ENCODE measurements around the gene SKAP1.
"Not testable (repeated sequence)": the region's sequence is repeated elsewhere in the genome, so short reads cannot be mapped to it uniquely, and the experiment has no call there.

Gene SKAP1

GRCh38 chr17:48368352-48368908, 61.6 kb downstream of the SKAP1 start:
- peak; percentile 35 for DNase-seq

- DNase-seq: no peak
These were observed 66.9 kb downstream of the SKAP1 start for GRCh38 chr17:48363161-48363560.

DNA sequence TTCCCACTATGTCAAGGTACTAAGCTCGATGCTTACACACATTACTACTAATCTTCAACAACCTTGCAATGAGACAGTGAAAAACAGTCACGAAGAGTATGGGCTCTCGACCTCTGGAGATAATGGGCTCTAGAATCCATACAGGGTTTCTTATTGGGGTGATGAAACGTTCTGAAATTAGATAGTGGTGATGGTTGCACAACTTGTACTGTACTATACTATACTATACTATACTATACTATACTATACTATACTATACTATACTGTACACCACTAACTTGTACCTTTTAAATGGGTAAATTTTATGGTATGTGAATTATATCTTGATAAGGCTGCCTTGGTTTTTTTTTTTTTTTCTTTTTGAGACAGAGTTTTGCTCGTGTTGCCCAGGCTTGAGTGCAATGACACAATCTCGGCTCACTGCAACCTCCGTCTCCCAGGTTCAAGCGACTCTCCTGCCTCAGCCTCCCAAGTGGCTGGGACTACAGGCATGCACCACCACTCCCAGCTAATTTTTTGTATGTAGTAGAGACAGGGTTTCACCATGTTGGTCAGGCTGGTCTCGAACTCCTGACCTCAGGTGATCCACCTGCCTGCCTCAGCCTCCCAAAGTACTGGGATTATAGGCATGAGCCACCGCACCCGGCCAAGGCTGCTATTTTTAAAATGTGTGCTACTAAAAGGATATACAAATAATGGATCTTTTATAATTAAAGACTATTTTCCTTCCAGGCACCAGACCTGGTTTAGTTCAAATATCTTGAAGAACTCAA, 69.0 kb downstream of the SKAP1 start:
- DNase-seq: not testable (repeated sequence)

DNA sequence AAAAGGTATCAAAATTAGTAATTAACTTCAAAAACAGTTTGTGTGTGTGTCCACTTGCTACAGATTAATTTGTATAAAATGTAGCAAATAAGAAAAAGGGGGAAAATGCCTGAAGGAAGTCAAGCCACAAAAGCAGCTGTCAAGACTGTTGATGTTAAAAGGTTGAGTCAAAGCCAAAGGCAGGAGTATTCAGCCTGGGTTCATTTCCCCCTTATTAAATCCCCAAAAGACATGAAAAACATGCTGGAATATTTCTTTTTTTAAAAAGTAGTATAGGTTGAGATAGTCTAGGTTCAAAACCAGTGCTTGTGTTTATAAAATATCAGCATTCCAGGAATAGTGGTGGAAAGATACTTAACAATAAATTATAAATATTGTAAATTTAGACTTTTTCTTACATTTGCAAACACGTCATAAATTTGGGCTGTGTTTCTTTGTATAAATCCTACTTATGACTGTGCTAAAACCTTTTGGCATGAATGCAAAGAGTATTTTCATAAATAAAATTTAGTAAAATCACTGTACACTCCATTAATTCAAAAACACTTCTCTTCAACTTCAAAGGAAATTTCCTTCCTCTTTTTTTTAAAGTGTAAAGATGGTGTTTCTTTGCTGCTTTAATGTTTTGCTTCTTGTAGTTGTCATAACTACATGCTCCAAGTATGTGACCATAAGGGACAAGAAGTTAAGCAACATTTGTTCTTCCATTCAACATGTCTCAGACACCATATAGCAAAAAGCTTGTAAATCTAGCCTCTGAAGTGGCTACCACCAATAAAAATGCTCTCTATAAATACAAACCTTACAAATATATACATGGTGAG, 72.0 kb downstream of the SKAP1 start:
- DNase-seq: no peak

GRCh38 chr17:48356866-48357265, 73.1 kb downstream of the SKAP1 start:
- DNase-seq: no peak

GRCh38 chr17:48352630-48353029, 77.4 kb downstream of the SKAP1 start:
- DNase-seq: no peak

DNA sequence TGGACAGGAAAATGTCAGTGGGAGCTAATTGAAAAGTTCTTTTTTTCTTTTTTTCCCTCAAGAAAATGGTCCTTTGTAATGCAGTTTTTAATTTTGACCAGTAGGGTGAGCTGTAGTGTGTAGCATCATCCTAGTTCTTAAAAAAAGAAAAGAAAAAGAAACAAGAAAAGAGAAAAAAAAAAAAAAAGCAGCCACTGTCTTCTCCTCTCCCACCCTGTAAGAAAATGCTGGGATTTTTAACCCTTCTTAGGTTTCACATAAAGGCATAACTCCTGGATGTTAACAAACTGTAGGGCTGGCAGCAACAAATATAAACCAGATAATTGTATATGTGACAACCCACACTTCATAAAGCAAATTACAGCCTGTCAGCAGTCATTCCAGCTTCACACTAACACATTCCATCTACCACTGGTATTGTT, 78.1 kb downstream of the SKAP1 start:
- DNase-seq: peak; percentile 77

DNA sequence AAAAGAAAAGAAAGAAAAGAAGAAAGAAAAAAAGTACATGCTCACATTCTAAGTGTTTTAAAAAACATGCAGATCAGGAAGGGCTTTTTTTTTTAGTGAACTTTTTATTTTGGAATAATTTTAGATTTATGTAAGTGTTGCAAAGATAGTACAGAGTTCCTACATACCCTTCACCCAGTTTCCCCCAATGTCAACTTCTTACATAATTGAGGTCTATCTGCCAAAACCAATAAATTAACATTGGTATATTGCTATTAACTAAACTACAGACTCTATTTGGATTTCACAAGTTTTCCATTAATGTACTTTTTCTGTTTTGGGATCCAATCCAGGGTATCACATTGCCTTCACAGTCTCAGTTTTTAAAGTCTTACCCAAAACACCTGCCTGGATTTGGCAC, 81.7 kb downstream of the SKAP1 start:
- DNase-seq: no peak

DNA sequence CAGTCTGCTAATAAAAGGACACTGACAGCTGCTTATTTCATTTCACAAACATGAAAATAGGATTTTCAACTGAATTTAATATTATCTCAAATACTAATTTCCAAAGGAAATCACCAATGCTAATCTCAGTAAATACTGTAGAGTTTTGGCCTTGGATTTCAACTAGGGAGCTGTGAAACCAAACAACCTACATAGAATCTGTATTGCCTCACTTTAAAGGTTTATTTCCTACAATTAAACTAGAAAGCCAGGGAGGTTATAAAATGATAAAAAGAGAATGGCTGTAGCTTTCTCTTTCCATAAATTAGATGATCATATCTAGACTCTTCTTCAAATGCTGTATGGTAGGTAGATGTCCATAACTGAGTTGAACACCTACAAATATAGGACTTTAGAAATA, 82.8 kb downstream of the SKAP1 start:
- no peak for DNase-seq

DNA sequence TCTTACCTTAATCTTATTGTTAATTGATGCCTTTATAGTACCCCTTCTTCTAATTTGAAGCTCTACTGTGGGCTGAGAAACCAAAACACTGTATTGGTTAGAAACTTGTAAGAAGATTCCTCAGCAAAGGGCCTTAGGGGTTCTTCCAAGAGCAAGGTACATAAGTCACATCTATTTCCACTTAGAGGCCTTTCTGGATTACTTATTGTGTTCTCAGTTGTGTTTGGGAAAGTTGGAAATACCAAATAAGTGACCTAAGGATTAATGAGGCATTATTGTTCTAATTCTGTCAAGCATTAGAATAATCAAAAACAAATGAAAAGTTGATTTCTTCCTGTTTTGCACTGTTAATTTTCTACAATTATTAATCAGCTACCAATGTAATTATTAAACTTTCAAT, 85.8 kb downstream of the SKAP1 start:
- no peak for DNase-seq

DNA sequence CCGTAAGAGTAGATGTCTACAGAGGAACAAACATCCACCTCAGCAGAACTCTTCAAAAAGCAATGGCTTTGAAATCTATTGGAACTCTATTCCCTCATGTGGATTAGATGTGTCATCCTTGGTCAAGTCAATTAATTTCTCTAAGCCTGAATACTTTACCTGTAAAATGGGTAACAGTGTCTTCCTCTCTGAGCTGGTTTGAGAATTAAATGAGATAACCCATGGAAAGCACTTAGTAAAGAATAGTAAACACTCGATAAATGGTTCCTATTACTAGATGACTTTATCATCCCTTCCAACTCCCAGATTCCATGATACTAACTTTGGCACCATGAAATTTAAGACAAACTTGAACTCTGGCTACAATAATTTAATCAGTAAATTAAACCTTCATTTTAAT, 89.1 kb downstream of the SKAP1 start:
- DNase-seq: no peak

DNA sequence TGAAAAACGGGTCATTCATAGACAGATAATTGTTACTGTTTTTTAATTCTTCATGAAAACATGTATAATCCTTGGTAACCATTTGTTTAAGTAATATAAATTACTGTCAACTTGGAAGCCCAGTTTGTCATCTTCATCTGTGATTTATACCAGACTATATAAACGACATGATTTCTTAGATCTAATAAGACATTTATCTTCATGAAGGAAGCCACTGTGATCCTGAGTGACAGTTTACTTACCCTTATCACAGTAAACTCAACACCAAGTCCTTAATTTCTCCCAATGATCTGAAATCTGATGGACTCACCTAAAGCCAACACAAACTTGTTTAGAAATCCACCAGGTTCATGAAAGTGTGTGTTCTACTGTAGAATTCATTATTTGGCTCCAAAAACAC, 91.3 kb downstream of the SKAP1 start:
- DNase-seq: no peak

- DNase-seq: not testable (repeated sequence)
These were observed 92.1 kb downstream of the SKAP1 start for GRCh38 chr17:48337903-48338302.

GRCh38 chr17:48336986-48337385, 93.0 kb downstream of the SKAP1 start:
- no peak for DNase-seq

- peak; percentile 80 for DNase-seq
These were observed 94.0 kb downstream of the SKAP1 start for GRCh38 chr17:48335858-48336500.

DNA sequence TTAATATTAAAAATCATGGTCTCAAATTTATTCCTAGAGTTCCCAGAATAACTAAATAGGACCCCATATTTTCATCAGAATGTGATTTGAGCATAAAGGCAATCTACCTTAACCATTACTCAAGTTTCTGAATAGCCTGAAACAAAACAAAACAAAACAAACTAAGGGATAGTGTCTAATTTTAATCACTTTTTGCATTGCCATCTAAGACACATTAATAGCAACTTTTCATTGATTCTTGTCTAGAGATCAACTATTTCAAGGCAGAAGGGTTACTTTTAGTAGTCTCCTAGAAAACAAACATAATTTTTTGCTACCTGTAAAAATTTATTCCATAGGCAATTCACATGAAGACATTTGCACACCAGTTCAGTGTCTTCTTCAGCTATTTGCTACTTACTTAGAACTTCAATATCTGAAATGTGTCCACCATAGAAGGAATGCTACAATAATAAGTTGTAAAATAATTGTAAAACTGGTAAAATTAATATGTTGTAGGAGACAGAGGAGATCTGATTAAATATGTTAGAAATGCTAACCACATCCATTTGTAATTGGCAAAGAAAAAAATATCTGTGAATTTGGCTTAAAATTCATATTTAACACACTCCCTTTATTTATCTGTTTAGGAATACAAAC, 94.7 kb downstream of the SKAP1 start:
- no peak for DNase-seq

DNA sequence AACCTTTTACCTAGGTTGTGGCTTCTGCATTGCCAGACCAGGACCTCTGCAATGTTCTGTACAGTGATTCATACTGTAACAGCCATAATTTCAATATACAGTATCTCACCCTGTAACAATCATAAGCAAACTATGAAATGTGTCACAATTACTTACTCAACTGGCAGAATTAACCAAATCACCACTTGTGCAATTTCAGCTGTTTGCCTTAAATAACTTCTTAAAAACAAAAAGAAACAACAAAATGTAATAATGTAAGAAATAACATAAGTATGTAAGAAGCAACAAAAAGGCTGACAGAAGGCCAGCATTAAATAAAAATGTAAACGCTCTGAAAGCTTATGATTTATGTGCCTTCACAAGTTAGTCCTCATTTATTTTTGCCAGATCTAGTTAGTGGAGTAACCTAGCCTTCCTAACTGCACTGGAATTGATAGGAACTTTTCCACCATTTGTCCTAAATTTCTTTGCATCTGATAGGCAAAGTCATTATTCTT, 96.9 kb downstream of the SKAP1 start:
- DNase-seq: no peak

DNA sequence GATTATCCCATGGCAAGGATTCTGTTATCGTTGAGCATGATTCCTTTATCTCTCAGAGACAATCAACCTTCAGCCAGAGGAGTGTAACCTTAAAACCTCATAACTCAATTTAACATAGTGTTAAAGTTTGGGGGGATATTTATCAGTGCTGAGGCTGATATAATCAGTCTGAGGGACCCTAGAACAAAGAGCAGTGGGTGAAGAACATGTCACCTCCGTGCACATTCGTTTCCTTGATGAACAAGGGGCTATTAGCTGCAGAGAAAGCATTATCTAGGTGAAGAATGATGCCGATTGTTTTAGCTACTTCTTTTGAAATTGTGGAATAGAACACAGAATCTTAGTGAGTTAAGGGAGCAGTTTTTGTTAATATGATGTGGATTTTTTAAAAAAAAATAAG, 99.1 kb downstream of the SKAP1 start:
- DNase-seq: no peak

- no peak for DNase-seq
These were observed 99.6 kb downstream of the SKAP1 start for GRCh38 chr17:48330421-48330820.

DNA sequence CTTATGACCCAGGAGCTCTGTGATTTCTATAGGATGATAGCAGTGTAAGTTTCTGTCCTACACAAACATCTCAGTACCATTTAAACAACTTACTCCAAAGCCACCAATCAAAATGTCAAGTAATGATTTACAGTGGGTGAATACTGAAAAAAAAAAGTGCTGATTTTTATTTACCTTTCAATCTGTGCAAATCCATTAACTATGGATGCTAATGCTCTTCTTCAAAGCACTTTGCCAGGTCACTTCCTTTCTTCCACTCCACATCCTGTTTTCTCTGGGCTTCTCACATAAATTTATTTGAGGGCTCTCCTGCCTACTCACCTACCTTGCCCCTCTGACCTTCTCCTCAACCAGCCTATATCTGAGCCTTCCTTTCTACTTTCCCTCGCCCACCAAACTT, 101.6 kb downstream of the SKAP1 start:
- no peak for DNase-seq

GRCh38 chr17:48326310-48326709, 103.7 kb downstream of the SKAP1 start:
- DNase-seq: no peak

- peak; percentile 42 for DNase-seq
These were observed 108.0 kb downstream of the SKAP1 start for GRCh38 chr17:48322060-48322459.

DNA sequence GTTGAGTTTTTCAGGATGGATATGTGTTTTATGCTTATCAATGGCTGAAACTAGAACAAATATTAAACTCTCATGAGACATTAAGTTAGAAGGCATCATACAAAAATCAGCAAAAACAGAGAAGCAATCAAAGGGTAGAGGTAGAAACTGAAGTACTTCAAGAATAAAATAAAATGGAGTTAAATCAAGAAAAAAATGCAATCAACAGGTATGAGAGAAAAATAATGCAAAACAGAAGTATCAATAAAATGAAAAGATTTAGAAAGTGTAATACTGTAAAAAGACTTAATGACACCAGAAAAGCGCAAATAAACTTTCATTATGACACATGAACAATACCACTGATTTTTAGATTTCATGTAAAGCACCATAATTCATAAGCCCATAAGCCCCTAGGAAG, 112.3 kb downstream of the SKAP1 start:
- DNase-seq: no peak
